Measurements from ENCODE around the gene CGN. TPM values are rescaled to one million over a fixed set of nuclear protein-coding genes. Genes with fewer than 3 reads are reported as not detected.

CGN gene
- total RNA-seq, 1 donor from 2014 or later = 0.52 TPM

- intact Hi-C loops (cut with micrococcal nuclease) = loop anchor here (10.0 kb wide), 1 partner anchor 50 kb away; no protein-coding TSS in a partner anchor
- no peaks in the 10 kb centered on the region for H3K36me3 ChIP-seq
These were observed 3.2 kb downstream of the CGN start for GRCh38 chr1:151514366-151514765.

GRCh38 chr1:151515265-151515664 lies 4.1 kb downstream of the CGN start:
- H3K4me1 ChIP-seq = peaks cover 22% of the 10 kb centered on the region
- no peaks in the 10 kb centered on the region for H3K9me3 ChIP-seq (replicated peaks)
- peaks cover 41% of the 10 kb centered on the region for H3K27me3 ChIP-seq (ENCODE audit: low read depth)
- no peak overlapping the region for H3K4me3 ChIP-seq
- intact Hi-C loops (cut with micrococcal nuclease) = loop anchor here (10.0 kb wide), 1 partner anchor 50 kb away; no protein-coding TSS in a partner anchor
- no peak overlapping the region for H3K27ac ChIP-seq (replicated peaks)
- no peaks in the 10 kb centered on the region for H3K36me3 ChIP-seq
- TF ChIP-seq, protein P1, sequence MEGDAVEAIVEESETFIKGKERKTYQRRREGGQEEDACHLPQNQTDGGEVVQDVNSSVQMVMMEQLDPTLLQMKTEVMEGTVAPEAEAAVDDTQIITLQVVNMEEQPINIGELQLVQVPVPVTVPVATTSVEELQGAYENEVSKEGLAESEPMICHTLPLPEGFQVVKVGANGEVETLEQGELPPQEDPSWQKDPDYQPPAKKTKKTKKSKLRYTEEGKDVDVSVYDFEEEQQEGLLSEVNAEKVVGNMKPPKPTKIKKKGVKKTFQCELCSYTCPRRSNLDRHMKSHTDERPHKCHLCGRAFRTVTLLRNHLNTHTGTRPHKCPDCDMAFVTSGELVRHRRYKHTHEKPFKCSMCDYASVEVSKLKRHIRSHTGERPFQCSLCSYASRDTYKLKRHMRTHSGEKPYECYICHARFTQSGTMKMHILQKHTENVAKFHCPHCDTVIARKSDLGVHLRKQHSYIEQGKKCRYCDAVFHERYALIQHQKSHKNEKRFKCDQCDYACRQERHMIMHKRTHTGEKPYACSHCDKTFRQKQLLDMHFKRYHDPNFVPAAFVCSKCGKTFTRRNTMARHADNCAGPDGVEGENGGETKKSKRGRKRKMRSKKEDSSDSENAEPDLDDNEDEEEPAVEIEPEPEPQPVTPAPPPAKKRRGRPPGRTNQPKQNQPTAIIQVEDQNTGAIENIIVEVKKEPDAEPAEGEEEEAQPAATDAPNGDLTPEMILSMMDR (IDR thresholded peaks at IDR 0.05; ENCODE audit: borderline replicate concordance) = no peak
- no peak for DNase-seq

More at GRCh38 chr1:151514366-151514765, 3.2 kb downstream of the CGN start:
- TF ChIP-seq, protein P1 (IDR thresholded peaks at IDR 0.05; ENCODE audit: borderline replicate concordance) = no peak
- H3K4me1 ChIP-seq = peaks cover 25% of the 10 kb centered on the region
- H3K27me3 ChIP-seq (ENCODE audit: low read depth) = peaks cover 41% of the 10 kb centered on the region
- no peak overlapping the region for H3K27ac ChIP-seq (replicated peaks)
- no peaks in the 10 kb centered on the region for H3K9me3 ChIP-seq (replicated peaks)
- H3K4me3 ChIP-seq = no peak overlapping the region
- no peak for DNase-seq

DNA sequence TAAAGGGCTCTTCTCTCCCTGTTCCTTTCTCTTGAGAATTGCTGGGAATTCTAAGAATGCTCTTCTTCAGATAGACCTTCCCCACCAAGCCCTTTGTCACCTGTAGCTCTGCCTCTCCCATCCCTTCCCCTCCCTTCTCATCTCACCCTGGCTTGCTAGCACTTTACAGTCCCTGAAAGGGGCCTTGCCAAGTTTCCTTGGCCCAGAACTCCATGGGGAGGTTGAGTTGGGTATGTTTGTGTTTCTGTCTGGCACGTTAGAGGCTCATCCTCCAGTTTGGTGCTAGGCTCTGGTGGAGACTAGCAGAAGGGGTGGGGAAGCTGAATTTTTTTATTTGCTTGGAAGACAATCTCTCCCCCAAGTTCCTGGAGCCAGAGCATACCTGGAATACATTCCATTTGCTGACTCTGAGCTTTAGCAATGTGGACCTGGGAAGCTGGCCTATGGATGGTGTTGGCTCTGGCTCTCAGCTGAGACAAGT lies 4.9 kb downstream of the CGN start:
- H3K9me3 ChIP-seq (replicated peaks) = no peaks in the 10 kb centered on the region
- H3K4me1 ChIP-seq = peaks cover 14% of the 10 kb centered on the region
- no peaks in the 10 kb centered on the region for H3K36me3 ChIP-seq
- H3K27me3 ChIP-seq (ENCODE audit: low read depth) = peaks cover 41% of the 10 kb centered on the region
- intact Hi-C loops (cut with micrococcal nuclease) = loop anchor here (10.0 kb wide), 1 partner anchor 51 kb away; no protein-coding TSS in a partner anchor
- no peak for DNase-seq
- no peak overlapping the region for H3K27ac ChIP-seq (replicated peaks)
- TF ChIP-seq, protein P1 (IDR thresholded peaks at IDR 0.05; ENCODE audit: borderline replicate concordance) = no peak
- no peak overlapping the region for H3K4me3 ChIP-seq

- TF ChIP-seq, protein P1 (IDR thresholded peaks at IDR 0.05; ENCODE audit: borderline replicate concordance) = no peak
- H3K27ac ChIP-seq (replicated peaks) = no peak overlapping the region
- no peak for DNase-seq
- no peaks in the 10 kb centered on the region for H3K36me3 ChIP-seq
- no peak overlapping the region for H3K4me3 ChIP-seq
- no peaks in the 10 kb centered on the region for H3K4me1 ChIP-seq
- no peaks in the 10 kb centered on the region for H3K9me3 ChIP-seq (replicated peaks)
- intact Hi-C loops (cut with micrococcal nuclease) = loop anchor here (10.0 kb wide), 1 partner anchor 54 kb away; no protein-coding TSS in a partner anchor
- peaks cover 26% of the 10 kb centered on the region for H3K27me3 ChIP-seq (ENCODE audit: low read depth)
These were observed 7.2 kb downstream of the CGN start for GRCh38 chr1:151518431-151518830.

DNA sequence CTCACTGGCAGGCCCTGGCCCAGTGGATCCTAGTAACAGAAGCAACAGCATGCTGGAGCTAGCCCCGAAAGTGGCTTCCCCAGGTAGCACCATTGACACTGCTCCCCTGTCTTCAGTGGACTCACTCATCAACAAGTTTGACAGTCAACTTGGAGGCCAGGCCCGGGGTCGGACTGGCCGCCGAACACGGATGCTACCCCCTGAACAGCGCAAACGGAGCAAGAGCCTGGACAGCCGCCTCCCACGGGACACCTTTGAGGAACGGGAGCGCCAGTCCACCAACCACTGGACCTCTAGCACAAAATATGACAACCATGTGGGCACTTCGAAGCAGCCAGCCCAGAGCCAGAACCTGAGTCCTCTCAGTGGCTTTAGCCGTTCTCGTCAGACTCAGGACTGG lies 7.7 kb downstream of the CGN start:
- DNase-seq = no peak
- no peak overlapping the region for H3K27ac ChIP-seq (replicated peaks)
- H3K4me1 ChIP-seq = no peaks in the 10 kb centered on the region
- peaks cover 21% of the 10 kb centered on the region for H3K27me3 ChIP-seq (ENCODE audit: low read depth)
- no peak overlapping the region for H3K4me3 ChIP-seq
- intact Hi-C loops (cut with micrococcal nuclease) = loop anchor here (10.0 kb wide), 1 partner anchor 54 kb away; no protein-coding TSS in a partner anchor
- TF ChIP-seq, protein P1 (IDR thresholded peaks at IDR 0.05; ENCODE audit: borderline replicate concordance) = no peak
- no peaks in the 10 kb centered on the region for H3K9me3 ChIP-seq (replicated peaks)
- H3K36me3 ChIP-seq = no peaks in the 10 kb centered on the region
